Measurements from ENCODE around the gene ADAM19.

ADAM19 gene

DNA sequence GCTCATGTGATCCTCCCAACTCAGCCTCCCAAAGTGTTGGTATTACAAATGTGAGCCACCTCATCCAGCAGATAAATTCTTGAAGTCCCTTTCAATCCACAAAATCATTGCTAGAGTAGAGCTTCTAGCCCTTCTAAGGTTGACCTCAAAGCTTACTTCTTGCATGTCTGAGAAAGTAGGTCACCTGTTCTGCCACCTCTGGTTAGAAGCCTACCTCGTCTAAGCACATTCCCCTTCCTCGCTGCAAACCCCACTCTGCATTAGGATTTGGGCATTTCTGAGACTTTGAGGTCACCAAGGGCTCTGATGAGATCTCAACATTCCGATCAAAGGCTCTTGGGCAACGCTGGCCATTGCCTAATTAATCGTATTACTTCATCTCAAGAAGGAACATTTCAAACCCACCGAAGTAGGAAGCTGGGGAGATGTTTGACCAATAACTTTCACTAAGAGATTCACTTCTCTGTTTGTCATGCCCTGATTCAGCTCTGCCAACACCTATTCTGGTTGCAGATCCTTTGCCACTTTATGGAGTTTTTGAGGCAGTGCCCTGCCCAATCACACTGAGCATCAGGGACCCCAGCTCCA, 8.6 kb downstream of the ADAM19 start:
- TF ChIP-seq, protein P1, sequence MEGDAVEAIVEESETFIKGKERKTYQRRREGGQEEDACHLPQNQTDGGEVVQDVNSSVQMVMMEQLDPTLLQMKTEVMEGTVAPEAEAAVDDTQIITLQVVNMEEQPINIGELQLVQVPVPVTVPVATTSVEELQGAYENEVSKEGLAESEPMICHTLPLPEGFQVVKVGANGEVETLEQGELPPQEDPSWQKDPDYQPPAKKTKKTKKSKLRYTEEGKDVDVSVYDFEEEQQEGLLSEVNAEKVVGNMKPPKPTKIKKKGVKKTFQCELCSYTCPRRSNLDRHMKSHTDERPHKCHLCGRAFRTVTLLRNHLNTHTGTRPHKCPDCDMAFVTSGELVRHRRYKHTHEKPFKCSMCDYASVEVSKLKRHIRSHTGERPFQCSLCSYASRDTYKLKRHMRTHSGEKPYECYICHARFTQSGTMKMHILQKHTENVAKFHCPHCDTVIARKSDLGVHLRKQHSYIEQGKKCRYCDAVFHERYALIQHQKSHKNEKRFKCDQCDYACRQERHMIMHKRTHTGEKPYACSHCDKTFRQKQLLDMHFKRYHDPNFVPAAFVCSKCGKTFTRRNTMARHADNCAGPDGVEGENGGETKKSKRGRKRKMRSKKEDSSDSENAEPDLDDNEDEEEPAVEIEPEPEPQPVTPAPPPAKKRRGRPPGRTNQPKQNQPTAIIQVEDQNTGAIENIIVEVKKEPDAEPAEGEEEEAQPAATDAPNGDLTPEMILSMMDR (IDR thresholded peaks at IDR 0.05): no peak

DNA sequence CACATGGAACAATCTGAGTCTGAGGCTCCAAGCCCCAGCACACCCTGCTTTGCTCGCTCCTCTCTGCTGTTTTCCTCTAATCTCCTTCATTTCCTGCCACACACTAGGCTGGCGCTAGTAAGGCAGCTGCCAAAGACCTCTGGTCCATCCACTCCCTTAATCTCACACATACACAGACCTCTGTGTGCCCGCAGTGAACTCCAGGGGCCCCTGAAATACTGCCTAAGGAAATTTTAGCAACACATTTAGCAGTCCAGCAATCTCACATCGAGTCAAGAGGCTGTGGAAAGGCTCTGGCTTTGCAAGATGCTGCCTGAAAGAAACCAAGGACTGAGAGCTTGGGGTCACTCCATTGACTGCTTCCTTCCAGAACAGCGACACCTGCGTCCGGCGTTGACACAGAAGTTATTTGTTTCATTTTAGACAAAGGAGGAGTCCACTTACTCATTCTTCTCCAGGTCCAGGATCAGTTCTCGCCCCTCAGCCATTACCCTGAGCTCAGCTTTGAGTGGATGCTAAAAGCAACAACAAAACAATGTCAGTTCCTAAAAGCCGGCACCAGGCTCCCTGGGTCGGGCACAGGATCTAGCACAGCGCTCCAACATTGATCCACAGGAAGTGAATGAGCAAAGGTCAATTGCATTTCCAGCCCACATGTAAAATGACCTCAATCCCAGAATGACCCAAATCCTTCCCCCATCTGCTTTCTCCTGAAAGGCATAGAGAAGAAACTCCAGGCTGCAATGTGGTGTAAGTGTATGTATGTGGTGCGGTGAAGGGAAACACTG, 11.5 kb downstream of the ADAM19 start:
- TF ChIP-seq, protein P1 (IDR thresholded peaks at IDR 0.05): no peak

DNA sequence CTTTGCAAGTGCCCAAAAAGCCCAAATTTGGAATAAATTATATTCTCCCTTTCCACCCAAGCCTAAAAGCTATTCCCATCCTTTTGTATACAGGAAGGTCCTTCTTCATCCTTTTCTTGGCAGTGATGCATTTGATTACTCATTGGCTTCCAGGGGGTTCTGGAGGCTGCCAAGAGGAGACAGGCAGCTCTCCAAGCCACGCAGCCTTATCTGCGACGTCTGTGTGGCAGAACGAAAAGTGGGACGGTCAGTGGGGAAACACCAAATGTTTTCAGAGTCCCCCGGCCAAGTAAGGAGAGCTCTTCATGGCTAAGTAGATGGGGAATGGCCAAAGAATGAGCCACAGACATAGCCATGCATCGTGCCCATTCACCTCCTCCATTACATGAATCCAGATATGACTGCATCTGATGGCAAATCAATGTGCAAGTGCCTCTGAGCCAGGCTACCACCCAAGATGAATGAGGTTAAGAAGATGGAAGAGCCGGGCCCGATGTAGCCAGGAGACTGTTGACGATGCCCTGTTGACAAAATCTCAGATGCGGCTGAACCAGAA, 12.1 kb downstream of the ADAM19 start:
- TF ChIP-seq, protein P1 (IDR thresholded peaks at IDR 0.05): no peak

DNA sequence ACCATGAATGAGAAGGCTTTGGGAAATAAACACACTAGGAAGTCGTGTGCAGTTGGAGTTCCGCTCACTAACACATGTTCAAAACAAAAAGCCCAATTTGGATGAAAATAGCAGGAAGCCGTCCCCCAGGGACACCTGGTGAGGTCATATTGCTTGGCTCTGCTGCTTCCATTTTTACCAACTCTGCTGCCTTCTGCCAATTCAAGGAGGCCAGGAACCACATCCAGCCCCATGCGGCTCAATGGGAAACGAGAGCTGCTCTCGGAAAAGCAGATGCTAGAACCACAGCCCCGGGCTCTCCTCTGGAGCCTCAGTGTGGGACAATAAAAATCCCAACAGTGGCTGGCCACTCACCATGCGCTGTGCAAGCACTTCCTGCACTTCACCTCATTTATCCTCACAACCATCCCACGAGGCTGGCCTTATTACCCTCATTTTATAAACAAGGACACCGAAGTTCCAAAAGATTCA, 13.4 kb downstream of the ADAM19 start:
- TF ChIP-seq, protein P1 (IDR thresholded peaks at IDR 0.05): no peak

DNA sequence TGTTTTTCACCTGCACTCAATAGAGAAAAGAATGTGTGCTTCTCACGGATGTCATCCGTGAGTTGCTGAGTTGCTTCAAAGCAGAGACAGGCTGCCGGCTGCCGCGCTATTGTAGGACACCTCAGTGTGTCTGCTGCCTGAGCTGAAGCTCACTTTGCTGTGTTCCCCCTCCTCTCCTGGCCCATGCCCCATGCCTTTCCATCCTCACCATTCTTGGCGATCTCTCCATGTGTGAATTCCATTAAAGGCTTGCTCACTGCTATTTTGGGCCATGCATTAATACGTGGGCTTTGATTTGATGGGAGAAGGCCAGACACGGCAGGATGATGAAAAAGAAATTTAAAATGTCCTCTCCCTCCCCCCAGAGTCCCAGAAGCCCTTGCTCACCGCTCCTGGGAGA, 14.5 kb downstream of the ADAM19 start:
- TF ChIP-seq, protein P1 (IDR thresholded peaks at IDR 0.05): no peak

DNA sequence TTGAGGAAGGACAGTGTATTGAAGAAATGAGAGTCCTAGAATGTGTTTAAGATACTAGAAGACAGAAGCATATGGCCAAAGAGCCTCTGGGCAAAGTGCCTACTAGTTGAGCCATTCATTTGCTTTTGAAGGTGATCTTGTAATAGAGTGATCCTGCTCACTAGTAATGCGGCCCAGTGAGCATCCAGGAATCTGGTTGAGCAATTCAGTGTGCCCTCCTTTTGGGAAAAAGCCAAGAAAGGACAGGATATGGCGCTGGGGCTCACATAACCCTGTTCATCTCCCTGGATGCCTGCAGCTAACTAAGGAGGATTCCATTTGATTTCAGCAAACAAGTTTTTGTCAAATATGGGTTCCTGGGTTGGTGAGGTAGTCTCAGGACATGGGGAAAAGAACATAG, 16.3 kb downstream of the ADAM19 start:
- TF ChIP-seq, protein P1 (IDR thresholded peaks at IDR 0.05): no peak

DNA sequence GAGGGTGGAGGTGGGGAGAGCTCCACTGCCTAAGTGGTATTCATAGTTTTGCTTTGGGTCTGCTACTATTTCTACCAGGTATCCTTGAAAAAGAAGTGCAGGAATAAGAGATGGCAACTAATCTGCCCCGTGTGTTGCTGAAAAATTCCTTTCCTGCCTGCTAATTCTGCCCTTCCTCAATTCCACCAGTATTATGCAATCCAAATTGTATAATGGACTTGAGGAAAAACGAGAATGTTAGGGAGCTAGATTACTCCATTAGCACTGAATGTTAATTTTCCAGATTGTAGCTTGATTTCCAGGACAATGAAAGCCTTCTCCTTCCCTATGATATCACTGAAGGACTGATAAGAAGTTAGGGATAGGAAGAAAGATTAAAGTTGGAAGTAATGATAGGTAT, 16.9 kb downstream of the ADAM19 start:
- TF ChIP-seq, protein P1 (IDR thresholded peaks at IDR 0.05): no peak

Data from LNCAP (cell line).